ENCODE data around the gene SGF29.
"Not testable (repeated sequence)": the region's sequence is repeated elsewhere in the genome, so short reads cannot be mapped to it uniquely, and the experiment has no call there.

Gene SGF29

GRCh38 chr16:28597692-28598261 lies 44.1 kb downstream of the SGF29 start:
- peak; percentile 69 for DNase-seq

DNA sequence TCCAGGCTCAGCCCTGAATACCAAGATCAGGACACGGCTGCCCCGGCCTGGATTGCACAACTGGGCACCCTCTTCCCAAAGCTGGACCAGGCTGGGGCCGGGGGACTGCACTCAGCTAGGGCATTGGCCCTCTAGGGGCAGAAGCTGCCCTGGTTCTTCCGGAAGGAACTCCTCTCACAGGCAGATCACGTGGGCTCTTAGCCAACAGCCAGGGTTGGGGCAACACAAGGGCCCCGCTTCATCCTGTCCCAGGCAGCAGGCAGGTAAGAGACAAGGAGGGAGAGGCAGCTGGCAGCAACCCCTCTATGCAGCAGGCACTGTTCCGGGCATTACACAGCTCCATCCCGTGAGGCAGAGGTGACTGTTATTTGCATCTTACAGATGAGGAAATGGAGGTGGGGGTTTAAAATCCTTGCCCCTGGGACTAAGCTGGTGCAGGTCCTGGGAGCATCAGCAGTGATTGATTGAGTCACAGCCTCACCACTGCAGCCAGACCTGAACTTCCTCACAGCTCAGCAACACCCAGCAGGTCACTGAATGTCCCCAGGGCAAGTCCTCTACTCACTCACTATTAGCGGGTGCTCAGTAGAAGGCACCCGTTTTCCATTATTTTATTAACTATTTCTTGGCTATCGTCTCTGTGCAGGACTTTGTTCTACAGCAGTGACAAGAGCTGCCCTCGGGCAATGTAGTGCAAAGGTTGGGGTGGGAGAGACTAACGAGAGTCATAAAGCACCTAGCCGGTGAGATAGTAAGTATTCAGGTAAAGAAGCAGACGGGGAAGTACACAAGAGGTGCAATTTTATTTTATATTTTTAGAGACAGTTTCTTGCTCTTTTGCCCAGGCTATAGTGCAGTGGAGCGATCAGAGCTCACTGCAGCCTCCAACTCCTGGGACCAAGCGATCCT lies 45.9 kb downstream of the SGF29 start:
- DNase-seq = not testable (repeated sequence)

DNA sequence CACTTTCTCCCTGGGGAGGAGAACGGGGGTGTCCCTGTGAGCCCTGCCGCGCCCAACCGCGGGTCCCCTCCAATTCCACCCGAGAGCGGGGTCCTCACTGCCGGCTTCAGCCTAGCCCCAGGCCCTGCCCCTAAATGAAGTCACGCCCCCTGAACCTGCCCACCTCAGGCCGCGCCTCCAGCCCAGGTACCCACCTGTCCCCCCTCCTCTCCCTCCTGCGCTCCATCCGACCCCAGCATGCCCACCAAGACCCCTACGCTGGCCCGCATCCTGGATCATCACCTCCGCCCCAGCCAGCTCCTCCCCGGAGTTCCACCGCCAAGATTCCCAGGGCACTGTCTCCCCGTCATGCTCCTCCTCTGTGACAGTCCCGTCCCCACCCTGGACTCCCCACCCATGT lies 47.2 kb downstream of the SGF29 start:
- not testable (repeated sequence) for DNase-seq

DNA sequence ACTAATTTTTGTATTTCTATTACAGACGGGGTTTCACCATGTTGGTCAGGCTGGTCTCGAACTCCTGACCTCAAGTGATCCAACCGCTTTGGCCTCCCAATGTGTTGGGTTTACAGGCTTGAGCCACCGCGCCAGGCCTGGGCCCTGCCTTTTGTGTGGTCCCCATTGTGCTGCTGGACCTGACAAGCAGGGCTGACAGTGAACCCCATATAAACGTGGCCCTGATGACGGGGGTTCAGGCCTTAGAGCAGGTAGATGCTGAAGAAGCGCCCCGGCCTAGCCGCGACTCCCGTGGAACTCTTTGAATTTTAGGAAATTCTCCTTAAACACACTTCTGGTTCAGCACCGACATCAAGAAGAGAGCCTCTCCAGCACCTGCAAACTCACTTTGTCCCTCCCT lies 47.9 kb downstream of the SGF29 start:
- not testable (repeated sequence) for DNase-seq

- not testable (repeated sequence) for DNase-seq
Measured at GRCh38 chr16:28602062-28602461, 48.3 kb downstream of the SGF29 start.

- DNase-seq = no peak
Measured at GRCh38 chr16:28602529-28602928, 48.8 kb downstream of the SGF29 start.

DNA sequence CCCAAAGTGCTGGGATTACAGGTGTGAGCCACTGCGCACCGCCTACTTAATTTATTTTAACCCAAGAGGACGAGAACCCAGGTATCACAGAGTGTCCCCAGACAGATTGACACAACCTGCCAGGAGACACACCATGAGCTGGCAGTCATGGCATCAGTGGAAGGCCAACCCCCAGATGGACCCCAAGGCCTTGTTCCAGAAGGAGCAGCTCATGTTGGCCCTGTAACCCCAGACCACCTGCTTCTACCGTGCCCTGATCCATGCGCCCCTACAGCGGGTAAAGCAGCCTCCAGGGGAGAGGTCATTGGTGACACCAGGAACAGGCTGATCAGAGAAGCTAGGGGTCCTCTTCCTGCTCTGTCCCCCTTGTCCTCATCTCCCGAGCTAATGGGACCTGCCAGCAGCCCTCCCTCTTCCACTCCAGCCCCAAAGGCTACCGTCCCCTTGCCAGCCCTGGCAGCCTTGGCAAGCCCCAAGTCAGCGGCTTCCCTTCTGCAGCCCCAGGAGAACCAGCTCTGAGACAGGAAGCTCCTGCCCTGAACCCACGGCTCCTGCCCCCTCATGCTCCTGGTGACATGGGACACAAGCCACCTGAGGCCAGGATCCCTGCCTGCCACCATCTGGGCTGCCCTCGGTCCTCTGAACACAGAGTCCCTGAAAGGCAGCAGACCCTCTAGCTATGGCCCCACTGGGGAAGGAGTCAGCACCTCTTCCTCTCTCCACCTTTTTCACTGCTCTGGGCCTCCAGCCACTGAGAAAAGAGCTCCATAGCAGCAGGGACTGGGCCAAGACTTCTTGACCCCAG lies 49.9 kb downstream of the SGF29 start:
- no peak for DNase-seq

DNA sequence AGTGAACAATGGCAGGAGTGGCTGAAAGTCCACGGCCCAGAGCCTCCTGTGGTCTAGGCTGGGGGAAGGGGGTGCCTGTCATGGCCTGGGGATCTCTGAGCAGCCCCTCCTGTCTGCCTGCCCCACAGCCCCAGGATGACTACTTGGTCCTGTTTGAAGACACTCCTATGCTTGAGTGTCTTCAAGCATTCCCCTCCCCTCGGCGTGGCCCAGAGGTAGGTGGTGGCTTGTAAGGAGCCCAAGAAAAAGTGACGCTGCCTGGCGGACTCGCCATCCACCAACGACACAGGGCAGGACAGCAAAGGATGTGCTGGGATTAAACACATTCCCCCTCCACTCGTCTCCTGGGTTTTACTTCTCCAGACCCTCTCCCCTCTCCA lies 50.5 kb downstream of the SGF29 start:
- no peak for DNase-seq

DNA sequence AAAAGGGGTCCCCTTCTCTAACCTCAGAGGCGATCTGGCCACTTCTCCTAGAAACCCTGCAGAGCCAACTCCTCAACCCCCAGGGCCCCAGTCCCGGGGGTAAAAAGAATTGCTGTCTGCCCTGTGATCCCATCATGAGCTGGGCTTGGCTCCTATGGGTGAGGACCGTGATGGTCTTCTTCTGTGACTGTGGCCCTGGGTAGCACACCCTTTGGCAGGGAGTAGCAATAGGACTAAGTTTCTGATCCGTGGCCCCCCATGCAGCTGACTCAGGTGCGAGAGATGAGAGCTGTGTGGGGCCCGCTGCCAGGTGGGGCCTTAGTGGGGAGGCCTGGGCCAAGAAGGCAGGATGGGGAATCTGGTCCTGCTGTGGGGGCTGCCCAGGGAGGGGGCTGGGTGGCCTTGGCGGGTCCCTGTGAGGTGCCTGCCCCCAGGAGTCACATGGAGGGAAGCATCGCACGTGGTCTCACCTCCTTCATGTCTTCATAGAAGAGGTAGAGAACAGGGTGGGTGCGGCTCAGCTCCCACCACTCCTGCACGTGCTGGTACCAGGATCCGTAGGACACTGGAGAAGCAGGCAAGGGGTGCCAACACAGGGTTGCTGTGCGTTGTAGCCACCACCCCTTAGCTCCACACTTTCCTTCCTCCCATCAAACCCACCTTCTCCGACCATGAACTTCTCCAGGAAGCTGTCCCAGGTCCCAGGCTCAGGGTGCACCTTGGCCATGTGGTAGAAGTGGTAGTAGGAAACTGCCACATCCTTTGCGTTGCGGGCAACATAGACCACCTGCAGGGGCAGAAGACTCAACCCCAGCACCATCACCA lies 52.8 kb downstream of the SGF29 start:
- DNase-seq = no peak

DNA sequence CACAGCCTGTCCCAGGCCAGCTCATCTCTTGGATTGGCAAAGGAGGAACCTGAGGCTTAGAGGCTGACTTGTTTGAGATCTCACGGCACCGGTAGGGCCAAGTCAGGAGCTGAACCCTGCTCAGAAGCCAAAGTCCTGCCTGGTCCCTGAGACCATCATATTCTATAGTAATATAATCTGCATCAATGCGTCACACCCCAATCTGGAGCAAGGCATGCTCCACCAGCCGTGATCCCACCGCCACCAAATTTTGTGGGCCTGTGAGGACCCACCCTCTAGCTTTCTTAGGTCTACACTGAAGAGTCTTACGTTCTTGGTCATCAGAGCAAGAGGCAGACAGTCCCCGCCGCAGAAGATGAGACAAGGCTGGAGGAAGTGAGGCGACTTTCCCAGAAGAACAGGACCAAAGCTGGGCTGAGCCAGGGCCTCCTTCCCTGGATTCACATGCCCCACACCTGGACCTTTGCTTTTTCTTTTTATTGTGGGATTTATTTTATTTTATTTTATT lies 53.5 kb downstream of the SGF29 start:
- DNase-seq = no peak

- DNase-seq = not testable (repeated sequence)
Measured at GRCh38 chr16:28607681-28608495, 54.2 kb downstream of the SGF29 start.

GRCh38 chr16:28608496-28608808 lies 54.7 kb downstream of the SGF29 start:
- DNase-seq = not testable (repeated sequence)

- peak; percentile 9 for DNase-seq
Measured at GRCh38 chr16:28608867-28609596, 55.3 kb downstream of the SGF29 start.

DNA sequence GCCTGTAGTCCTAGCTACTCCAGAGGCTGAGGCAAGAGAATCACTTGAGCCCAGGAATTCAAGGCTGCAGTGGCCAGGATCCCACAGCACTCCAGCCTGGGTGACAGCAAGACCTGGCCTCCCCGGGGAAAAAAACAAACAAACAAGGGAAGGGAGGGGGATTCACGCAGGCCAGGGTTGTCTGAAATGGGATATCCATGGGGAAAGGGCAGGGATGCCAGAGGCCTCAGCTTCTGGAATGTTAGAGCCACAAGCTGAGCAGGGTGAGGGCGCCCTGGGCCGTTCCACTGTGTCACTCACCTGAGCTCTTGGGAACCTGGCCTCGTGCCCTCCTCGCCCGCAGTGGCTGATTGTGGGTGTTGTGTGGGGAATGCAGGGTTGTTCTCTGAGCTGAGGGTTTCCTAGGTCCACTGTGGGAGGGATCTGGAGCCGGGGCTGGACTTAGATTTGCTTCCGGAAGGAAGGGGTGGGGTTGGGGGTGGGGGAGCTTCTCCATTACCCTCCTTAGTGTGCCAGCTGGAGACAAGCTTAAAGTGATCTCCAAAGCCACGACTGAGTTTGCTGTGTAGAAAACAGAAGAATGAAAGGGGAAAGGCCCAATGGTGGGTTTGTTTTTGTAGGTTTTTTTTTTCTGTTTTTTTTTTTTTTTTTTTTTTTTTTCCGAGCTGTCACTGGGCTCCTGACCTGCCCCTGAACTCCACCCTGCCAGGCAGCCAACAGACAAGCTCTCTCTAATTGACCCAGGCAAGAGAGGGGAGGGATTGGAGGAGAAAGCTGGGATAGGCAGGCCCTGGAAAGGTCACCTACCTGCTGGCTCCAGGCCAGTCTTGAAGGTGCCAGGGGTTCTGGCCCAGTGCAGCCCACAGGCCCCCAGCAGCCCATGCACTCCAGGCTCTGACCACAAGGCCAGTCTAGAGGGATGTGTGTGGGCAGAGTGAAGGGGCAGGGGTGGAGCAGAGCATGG lies 56.2 kb downstream of the SGF29 start, which contains the start of gene SULT1A1:
TSS of gene SULT1A1 (minus strand) at position 414 of the 964 bp plus-strand sequence. CDS start 1,189 bp downstream, outside the sequence.
- peak; percentile 75 for DNase-seq

GRCh38 chr16:28610595-28611191 lies 57.0 kb downstream of the SGF29 start:
- no peak for DNase-seq

DNA sequence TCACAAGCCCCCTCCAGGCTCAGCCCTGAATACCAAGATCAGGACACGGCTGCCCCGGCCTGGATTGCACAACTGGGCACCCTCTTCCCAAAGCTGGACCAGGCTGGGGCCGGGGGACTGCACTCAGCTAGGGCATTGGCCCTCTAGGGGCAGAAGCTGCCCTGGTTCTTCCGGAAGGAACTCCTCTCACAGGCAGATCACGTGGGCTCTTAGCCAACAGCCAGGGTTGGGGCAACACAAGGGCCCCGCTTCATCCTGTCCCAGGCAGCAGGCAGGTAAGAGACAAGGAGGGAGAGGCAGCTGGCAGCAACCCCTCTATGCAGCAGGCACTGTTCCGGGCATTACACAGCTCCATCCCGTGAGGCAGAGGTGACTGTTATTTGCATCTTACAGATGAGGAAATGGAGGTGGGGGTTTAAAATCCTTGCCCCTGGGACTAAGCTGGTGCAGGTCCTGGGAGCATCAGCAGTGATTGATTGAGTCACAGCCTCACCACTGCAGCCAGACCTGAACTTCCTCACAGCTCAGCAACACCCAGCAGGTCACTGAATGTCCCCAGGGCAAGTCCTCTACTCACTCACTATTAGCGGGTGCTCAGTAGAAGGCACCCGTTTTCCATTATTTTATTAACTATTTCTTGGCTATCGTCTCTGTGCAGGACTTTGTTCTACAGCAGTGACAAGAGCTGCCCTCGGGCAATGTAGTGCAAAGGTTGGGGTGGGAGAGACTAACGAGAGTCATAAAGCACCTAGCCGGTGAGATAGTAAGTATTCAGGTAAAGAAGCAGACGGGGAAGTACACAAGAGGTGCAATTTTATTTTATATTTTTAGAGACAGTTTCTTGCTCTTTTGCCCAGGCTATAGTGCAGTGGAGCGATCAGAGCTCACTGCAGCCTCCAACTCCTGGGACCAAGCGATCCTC lies 58.9 kb downstream of the SGF29 start:
- DNase-seq = not testable (repeated sequence)

DNA sequence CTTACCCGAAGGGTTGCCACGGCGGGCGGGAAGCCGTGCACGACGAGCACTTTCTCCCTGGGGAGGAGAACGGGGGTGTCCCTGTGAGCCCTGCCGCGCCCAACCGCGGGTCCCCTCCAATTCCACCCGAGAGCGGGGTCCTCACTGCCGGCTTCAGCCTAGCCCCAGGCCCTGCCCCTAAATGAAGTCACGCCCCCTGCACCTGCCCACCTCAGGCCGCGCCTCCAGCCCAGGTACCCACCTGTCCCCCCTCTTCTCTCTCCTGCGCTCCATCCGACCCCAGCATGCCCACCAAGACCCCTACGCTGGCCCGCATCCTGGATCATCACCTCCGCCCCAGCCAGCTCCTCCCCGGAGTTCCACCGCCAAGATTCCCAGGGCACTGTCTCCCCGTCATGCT lies 60.2 kb downstream of the SGF29 start:
- not testable (repeated sequence) for DNase-seq

- DNase-seq = not testable (repeated sequence)
Measured at GRCh38 chr16:28614561-28614960, 60.8 kb downstream of the SGF29 start.

Data from MV-4-11 (cell line).